Stimulated activated CD8-positive, alpha-beta memory T cell treated with anti-CD3 and anti-CD28 coated beads, Interleukin-15, amount 100 ng/mL, for 48 hours (primary cell): ENCODE results near the gene IL18.
"Not testable (repeated sequence)": the region's sequence is repeated elsewhere in the genome, so short reads cannot be mapped to it uniquely, and the experiment has no call there.

ENCODE experiments used
- DNase-seq, 2 donors: peaks; one replicate each; pipeline ENCODE4 v3.0.0-alpha.2; 2020; ENCODE audit warnings: low read depth in 2 of 2

IL18 gene

DNA sequence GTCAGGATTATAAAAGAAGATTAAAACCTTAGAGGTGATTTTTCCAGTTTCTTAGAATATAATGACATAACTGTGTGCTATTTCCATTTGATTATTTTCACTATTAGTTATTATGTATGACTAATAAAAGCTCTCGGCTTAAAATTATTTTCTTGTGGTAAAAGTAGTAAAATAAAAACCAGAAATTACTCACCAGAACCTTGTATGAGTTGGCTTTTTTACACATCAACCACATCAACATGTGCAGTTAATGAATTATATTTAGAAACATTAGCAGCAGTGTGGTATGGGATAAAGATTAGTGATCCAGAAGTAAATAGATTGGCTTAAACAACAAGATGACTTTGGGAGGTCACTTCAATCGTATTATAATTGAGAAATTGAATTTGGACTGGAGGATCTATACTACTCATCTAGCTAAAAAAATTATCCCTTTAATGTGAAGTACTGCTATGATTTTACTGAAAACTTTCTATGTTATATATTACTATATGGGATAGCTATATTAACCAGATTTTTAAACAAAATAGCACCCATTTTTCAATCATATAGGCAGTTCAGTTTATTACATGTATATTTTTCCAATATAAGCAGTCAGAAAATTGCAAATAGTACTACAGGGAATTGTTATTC is 8.6 kb upstream of the IL18 start:
- no peak for DNase-seq

- no peak for DNase-seq
These were observed 3.3 kb upstream of the IL18 start, which contains the start of gene TEX12 for GRCh38 chr11:112167145-112167544. Gene TEX12, plus strand, starts transcription at chr11:112167372. Its CDS starts 1,897 bp downstream, at chr11:112169269.

DNA sequence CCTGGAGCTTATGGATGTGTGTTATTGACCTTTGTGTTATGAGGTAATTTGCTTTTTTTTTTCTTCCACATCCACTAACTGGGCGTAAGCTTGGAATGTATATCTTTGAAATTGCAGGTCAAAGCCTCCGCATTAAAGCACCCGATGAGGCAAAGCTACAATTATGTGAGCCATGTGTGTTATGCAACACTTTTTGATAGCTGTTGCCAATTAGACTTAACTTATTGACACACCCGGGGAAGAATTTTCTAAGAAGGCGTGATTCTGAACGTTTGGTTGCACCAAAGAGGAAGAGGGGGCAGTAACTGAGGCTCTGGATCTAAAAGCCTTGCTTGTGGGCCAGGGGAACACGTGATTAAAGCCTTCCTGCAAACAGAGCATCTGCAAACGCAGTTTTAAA is 2.7 kb upstream of the IL18 start:
- DNase-seq, result no peak

DNA sequence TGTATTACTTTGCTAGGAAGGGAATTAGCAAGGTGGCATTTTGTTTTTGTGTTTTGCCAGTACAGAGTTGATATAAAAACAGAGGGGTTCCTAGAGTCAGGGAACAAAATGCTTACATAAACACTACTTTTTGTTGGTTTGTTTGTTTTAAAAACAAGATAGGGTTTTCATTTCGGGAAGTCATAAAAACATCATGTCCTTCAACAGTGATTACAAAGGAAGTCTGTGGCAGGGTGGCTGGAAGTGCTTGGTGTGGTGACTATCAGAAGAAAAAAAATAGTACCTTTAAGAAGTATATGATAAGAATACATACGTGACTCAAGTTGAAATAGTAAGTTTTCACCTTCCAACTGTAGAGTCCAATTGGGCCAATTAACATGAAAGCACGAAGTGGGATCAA is 1.2 kb upstream of the IL18 start:
- DNase-seq, result no peak

DNA sequence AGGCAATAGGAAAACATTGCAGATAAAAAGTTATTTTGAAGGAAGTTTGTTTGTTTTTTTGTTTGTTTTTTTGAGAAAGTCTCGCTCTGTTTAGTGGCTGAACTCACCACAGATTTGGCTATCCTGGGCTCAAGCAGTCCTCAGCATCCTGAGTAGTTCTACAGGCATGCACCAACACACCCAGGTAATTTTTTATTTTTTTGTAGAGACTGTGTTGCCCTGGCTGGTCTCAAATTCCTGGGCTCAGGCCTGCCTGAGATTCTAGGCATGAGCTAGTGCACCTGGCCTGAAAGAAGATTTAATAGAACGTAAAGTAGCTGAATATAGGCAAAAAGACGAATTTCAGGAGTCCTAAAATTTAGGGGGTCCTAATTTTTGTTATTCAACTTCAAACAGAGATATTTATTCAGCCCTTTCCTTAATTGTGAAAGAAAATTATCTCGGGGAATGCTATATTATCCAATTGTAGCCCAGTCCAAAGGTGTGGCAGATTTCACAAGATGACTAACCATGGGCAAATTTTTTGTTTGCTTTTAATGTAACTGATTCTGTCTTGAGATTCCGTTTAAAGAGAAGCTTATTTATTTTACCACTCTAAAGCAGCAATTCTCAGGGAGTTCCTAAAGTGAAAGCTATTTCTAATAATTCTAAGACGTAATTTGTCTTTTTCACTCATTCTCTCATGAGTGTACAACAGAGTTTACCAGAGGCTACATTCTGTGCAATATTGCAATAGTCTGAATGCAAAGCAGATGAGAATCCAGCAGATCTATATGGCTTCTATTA is 940 bp downstream of the IL18 start:
- no peak for DNase-seq

GRCh38 chr11:112162200-112162599 is 1.7 kb downstream of the IL18 start:
- DNase-seq, result not testable (repeated sequence)

DNA sequence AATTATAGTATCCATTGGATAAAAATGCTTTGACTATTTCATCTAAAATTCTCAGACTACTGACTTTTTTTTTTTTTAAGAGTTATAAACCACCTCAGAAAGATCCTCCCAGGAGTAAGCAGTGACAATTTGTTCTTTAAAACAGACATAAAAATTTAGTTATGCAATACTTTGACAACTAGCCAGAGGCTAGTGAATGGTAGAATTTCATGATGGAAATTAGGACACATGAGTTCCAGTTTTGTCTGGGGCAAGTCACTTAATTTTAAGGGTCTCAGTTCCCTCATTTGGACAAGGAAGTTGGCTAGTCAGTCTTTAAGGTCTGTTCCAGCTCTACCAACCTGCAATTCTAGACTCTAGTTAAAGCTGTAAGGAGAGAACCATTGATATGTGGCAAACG is 2.9 kb downstream of the IL18 start:
- DNase-seq, result no peak

- DNase-seq, result no peak
These were observed 3.6 kb downstream of the IL18 start for GRCh38 chr11:112160091-112160848.

GRCh38 chr11:112159098-112160065 is 4.5 kb downstream of the IL18 start:
- no peak for DNase-seq

- no peak for DNase-seq
These were observed 6.7 kb downstream of the IL18 start for GRCh38 chr11:112156956-112157766.

DNA sequence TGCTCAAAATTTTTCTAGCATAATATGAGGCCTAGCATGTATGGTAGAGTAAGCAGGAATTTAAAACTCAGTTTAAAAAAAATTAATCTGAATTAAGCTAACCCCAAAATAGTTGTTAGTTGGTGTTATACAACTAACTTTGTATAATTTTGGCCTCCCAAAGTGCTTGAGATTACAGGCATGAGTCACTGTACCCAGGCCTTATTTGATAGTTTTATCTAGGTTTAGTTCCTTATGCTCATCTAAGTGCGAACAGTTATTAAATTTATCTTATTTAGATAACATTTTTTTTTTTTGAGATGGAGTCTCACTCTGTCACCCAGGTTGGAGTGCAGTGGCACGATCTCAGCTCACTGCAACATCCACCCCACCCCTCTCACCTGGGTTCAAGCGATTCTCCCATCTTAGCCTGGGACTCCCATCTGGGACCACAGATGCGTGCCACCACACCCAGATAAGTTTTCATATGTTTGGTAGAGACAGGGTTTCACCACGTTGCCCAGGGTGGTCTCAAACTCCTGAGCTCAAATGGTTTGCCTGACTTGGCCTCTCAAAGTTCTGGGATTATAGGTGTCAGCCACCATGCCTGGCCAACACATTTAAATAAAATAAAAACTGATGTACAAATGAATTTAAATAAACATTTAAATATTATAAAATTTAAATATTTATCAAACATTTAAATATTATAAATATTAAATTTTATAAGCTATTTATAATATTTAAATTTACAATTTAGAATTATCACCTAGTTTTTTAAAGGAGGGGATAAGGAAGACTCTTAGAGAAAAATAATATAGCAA is 7.5 kb downstream of the IL18 start:
- DNase-seq, result no peak

DNA sequence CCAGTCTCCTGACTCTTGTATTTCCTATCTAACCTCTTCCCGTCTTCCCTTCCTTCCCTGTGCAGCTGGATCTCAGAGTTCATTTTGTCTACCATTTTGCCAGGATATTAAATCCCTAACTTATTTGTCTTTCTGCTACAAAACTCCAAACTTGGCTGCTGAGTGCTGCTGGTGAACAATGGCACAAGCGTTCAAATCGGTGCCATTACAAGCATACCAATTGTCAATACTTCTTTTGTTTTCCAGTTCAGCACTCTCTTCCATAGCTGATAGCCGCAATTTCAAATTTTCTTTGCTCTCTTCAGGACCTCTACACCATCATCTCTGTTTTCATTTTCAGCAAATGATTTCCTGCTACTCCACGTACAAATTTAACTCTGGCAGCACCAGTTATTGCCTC is 13.4 kb downstream of the IL18 start:
- no peak for DNase-seq

GRCh38 chr11:112143597-112143996 is 20.3 kb downstream of the IL18 start:
- no peak for DNase-seq

- DNase-seq, result no peak
These were observed 29.4 kb downstream of the IL18 start for GRCh38 chr11:112134473-112134872.

DNA sequence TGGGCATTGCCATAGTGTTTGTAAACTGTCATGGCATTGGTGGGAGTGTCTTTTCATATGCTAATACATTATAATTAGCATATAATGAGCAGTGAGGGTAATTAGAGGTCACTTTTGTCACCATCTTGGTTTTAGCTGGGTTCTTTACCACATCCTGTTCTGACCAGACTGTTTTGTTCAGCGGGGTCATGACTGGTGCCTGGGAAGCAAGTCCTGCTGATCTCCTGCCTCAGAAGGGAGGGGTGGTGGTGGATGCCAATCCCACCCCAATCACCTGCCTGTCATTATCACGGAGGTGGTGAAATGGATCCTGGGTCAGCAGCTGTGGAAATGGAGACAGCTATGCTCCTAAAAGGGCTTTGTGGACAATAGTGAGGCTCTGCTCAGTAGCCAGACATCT is 31.2 kb downstream of the IL18 start:
- DNase-seq, result no peak

DNA sequence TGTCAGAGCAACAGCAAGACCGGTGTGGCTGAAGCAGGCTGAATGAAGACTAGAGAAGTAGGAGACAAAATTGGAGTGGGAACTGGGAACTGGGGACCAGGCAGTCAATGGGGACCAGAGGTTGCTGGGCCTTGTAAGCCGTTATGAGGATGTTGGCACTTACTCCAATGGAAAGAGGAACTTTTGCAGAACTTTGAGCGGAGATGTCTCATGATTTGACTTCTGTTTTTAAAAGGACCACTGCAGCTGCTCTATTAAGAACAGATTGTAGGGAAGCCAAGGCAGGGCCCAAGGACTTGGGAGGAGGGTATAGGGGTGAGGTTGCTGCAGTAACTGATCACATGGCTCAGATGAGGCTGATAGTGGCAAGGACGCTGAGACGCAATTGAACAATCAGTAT is 34.2 kb downstream of the IL18 start:
- no peak for DNase-seq

- DNase-seq, result no peak
These were observed 35.3 kb downstream of the IL18 start for GRCh38 chr11:112128483-112129121.

DNA sequence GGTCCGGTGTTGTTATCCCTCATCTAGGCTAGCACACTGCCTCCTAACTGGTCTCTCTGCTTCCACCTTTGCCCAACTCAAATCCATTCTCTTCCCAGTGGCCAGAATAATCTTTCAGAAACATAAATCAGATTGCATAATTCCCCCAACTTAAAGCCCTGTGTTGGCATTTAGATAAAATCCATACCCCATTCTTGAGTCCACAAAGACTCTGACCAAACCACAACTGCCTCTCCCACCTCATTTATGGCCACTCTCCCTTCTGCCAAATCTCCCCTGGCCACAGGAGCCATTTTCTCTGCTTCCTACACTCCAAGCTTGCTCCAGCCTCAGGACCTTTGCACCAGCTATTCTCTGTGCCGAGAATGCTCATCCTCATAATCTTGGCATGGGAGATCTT is 36.8 kb downstream of the IL18 start:
- DNase-seq, result no peak

DNA sequence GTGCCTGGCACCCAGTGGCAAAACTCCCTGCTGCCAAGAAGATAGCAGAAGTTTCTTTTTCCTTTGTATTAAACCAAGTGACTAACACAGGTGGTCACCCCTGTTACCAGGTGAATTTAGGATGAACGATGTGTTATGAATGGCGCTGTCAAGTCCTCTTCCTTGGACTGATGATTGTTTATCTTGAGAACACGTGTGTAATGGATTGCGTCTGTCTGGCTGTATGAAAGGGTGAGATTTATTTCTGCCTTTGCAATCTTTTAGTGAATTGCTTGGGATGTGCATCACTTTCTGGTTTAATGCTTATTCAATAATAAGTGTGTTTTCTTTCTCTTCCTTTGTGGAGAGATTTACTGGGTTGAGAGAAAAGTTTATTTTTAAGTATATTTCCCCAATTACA is 40.8 kb downstream of the IL18 start:
- DNase-seq, result no peak
